Transverse colon (tissue), 4 donors: ENCODE results near the gene TMEM250. TPM values are rescaled to one million over a fixed set of nuclear protein-coding genes. Genes with fewer than 3 reads are reported as not detected.

Source experiments
- DNase-seq: peaks from one replicate; pipeline ENCODE4 v3.0.0-alpha.2; 2019
- H3K27ac ChIP-seq, 4 donors: fragments of 200-600 bp; sonication (generic); 2 replicates each; pipeline ENCODE4 v1.5.1; 2016 to 2018; ENCODE audit warnings: inconsistent platforms in 4 of 4
- H3K27me3 ChIP-seq: fragments of 200-600 bp; sonication (generic); 2 replicates; pipeline ENCODE4 v1.5.1; 2017; ENCODE audit warnings: inconsistent platforms
- H3K36me3 ChIP-seq, 4 donors: fragments of 200-600 bp; sonication (generic); 2 replicates each; pipeline ENCODE4 v1.5.1; 2017 to 2019; ENCODE audit warnings: inconsistent platforms in 4 of 4
- H3K4me1 ChIP-seq, 4 donors: fragments of 200-600 bp; sonication (generic); 2 replicates each; pipeline ENCODE4 v1.5.1; 2017 to 2020; ENCODE audit warnings: inconsistent platforms in 4 of 4
- H3K4me3 ChIP-seq, 4 donors: fragments of 200-600 bp; sonication (generic); 1 replicate in 1 of 4; 2 replicates in 3 of 4; pipeline versions ENCODE4 v1.5.1 to v1.6.1; 2017 to 2019; ENCODE audit warnings: inconsistent platforms in 4 of 4
- H3K9me3 ChIP-seq, 2 donors: fragments of 200-600 bp; sonication (generic); 2 replicates each; pipeline ENCODE4 v1.5.1; 2017 to 2019; ENCODE audit warnings: inconsistent platforms in 2 of 2
- EP300 ChIP-seq: sonication (generic); formaldehyde crosslinking; IDR thresholded peaks from one replicate; pipeline ENCODE4 v1.6.1; 2017; ENCODE audit warnings: antibody characterized with exemption, low read depth
- POLR2A ChIP-seq: fragments of 450-650 bp; IDR thresholded peaks from one replicate; pipeline ENCODE4 v1.6.1; 2016; ENCODE audit warnings: antibody characterized with exemption, mild to moderate bottlenecking, moderate library complexity
- POLR2AphosphoS5 ChIP-seq, 3 donors: sonication (generic); formaldehyde crosslinking; IDR thresholded peaks; one replicate each; pipeline ENCODE4 v1.6.1; 2016; ENCODE audit warnings: antibody characterized with exemption in 3 of 3
- WGBS, 2 donors: methylation state at CpG; one replicate each; pipeline ENCODE4 v1.1.5; 2018; ENCODE audit warnings: low coverage in 1 of 2; 5-methylcytosine and 5-hydroxymethylcytosine counted together
- in situ Hi-C, 4 donors: fragments of 200-750 bp; cut with MboI; loops; one replicate each; pipeline versions ENCODE4 v1.15.0 to v1.15.1; 2017; ENCODE audit warnings: low sequenced_read_pairs in 3 of 4, low pct_ligation_motif_present in 1 of 4, low pct_unique_long_range_greater_than_20kb in 1 of 4
- intact Hi-C: fragments of 100-400 bp; cut with DNase I; formaldehyde crosslinking; loops from one replicate; pipeline ENCODE4 v1.15.1; 2023; ENCODE audit warnings: low total_unique reads
- total RNA-seq, 4 donors: library from RNA; depleted of rRNA; stranded (reverse); fragments of >200 nt; gene quantifications; one replicate each; pipeline ENCODE4 v1.1.0, GENCODE V29; 2016
- TF ChIP-seq, protein P1 (sequence below), 5 experiments: fragments of 200-600 bp in 3 of 5; fragments of 450-650 bp in 2 of 5; sonication (generic) in 3 of 5; IDR thresholded peaks; 1 replicate in 2 of 5; 2 replicates in 3 of 5; pipeline ENCODE4 v1.5.1; 2016 to 2017; ENCODE audit warnings: antibody characterized with exemption in 5 of 5, inconsistent platforms in 3 of 5, mild to moderate bottlenecking in 2 of 5, moderate library complexity in 1 of 5

The TMEM250 gene
- total RNA-seq, 4 donors from 2014 or later: 50.3 to 187 (median 86.6) TPM

DNA sequence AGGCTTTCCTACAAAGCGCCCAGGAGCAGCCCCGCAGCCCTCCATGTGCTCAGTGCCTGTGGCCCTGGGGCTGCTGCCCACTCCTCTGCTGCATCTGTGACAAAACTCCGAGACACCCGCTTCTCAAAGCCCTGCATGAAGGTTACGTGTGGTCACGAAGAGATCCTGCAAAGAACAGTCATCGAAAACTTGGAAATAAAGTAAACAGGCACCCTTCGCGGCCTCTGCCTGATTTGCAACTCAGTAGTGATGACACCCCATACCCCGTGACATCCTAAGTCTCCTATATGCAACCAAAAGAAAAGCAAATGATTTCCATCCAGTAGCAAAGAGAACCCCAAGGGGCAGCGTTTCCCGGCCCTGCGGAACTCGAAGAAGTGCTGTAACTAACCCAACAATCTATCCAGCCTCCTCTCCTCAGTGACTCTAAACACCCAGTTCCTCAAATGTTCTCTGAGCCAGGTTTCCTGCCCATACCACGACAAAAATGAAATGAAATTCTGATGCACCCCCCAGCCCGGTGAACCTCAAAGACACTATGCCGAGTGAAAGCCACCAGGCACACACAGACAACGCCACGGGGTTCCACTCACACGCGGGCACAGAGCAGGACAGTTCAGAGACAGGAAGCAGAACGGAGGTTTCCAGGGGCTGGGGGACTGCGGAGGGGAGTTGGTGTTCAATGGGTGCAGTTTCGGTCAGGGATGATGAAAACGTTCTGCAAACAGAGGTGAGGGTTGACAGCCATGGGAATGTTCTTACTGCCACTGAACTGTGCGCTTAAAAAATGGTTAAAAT, 42.6 kb downstream of the TMEM250 start:
- peaks cover 9 to 23% (median 15%) of the 10 kb centered on the region in 4 donors for H3K4me1 ChIP-seq

DNA sequence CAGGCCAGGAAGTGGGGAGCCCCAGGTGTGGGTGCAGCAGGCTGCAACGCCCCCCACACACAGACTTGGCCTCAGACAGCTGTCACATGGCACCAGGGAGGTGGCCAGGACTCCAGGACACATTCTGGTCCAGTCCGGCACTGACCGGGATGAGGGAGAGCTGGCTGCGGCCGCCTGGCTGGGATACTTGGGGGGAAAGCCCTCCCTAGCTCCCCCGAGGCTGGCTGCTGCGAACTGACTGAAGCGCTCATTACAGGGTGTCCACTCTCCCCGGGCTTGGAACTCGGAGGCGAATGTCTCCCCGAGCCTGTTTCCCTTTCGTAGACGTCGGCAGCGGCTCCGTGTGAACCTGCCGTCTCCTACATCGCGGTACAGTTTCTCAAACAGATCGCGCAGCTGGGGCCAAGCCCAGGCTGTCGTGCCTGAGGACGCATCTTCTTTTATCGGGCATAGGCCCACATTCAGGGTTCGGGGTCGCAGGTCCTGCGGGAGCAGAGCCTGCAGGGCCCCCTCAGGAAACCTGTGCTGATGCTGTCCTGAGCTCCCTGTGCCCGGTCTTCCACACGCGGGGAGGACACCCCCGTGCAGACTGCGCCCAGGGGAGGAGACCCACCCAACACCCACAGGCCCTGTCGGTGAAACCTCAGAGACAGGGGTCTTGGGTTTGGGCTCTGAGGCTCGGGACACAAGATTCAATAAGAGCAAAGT, 43.4 kb downstream of the TMEM250 start:
- in situ Hi-C loops: no loop called here
- no peak for TF ChIP-seq EP300
- no peak for TF ChIP-seq POLR2AphosphoS5 (IDR thresholded peaks at IDR 0.05)
- TF ChIP-seq, protein P1, sequence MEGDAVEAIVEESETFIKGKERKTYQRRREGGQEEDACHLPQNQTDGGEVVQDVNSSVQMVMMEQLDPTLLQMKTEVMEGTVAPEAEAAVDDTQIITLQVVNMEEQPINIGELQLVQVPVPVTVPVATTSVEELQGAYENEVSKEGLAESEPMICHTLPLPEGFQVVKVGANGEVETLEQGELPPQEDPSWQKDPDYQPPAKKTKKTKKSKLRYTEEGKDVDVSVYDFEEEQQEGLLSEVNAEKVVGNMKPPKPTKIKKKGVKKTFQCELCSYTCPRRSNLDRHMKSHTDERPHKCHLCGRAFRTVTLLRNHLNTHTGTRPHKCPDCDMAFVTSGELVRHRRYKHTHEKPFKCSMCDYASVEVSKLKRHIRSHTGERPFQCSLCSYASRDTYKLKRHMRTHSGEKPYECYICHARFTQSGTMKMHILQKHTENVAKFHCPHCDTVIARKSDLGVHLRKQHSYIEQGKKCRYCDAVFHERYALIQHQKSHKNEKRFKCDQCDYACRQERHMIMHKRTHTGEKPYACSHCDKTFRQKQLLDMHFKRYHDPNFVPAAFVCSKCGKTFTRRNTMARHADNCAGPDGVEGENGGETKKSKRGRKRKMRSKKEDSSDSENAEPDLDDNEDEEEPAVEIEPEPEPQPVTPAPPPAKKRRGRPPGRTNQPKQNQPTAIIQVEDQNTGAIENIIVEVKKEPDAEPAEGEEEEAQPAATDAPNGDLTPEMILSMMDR (IDR thresholded peaks at IDR 0.05): no peak
- TF ChIP-seq POLR2A: no peak
- WGBS, 2 donors: 93% methylated on average over 32 of the region's 35 CpGs; no CpG with 5 or more reads in 1 of the 2 donors
- no peak for DNase-seq
- Histone ChIP-seq H3K27ac (no peak overlapping the region), H3K27me3 (no peaks in the 10 kb centered on the region), H3K4me3 (no peak overlapping the region), H3K4me1 (peaks cover 9 to 17% (median 13%) of the 10 kb centered on the region in 4 donors), H3K36me3 (no peaks in the 10 kb centered on the region), H3K9me3 (no peaks in the 10 kb centered on the region)
- intact Hi-C loops: no loop called here

More for the DNA sequence above, 42.6 kb downstream of the TMEM250 start:
- WGBS, 2 donors: 77 to 90% methylated on average over 3 to 26 of the region's 26 CpGs
- DNase-seq: no peak
- Histone ChIP-seq H3K9me3 (no peaks in the 10 kb centered on the region), H3K27me3 (no peaks in the 10 kb centered on the region), H3K27ac (no peak overlapping the region), H3K36me3 (no peaks in the 10 kb centered on the region), H3K4me3 (no peak overlapping the region)
- in situ Hi-C loops: no loop called here
- intact Hi-C loops: no loop called here
- no peak for TF ChIP-seq EP300
- TF ChIP-seq POLR2AphosphoS5 (IDR thresholded peaks at IDR 0.05): no peak
- no peak for TF ChIP-seq POLR2A
- TF ChIP-seq, protein P1 (IDR thresholded peaks at IDR 0.05): no peak

DNA sequence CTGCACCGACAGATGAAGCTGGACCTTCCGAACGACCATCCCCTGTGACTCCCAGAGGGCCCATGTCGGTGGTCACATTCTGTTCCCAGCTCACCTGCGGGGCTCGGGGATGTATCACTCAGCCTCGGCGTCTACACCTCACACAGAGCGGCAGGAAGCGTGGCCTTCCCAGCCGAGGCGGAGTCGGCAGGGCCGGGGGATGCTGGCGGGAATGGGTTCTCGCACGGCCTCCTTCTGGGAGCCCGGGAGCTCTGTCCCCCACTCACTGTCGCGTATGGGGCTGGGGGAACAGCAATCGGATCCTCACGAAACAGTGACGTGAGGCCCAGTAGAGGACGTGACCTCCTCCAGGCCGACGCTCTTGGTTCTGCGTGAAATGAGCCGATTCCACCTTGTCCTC, 44.0 kb downstream of the TMEM250 start:
- H3K9me3 ChIP-seq: no peaks in the 10 kb centered on the region
- in situ Hi-C loops (no loop called here), intact Hi-C loops (no loop called here)
- H3K27me3 ChIP-seq: no peaks in the 10 kb centered on the region
- DNase-seq: no peak
- no peak overlapping the region for H3K4me3 ChIP-seq
- no peaks in the 10 kb centered on the region for H3K36me3 ChIP-seq
- 89 to 100% methylated on average over 1 to 28 of the region's 28 CpGs for WGBS, 2 donors
- TF ChIP-seq, protein P1 (IDR thresholded peaks at IDR 0.05): no peak
- H3K27ac ChIP-seq: no peak overlapping the region
- H3K4me1 ChIP-seq: peaks cover 4 to 12% (median 7%) of the 10 kb centered on the region in 4 donors

Other genes with a start within 250 kb of the TMEM250 start
- gene CAMSAP1, start 211.3 kb downstream of the TMEM250 start, total RNA-seq: 10 to 100 TPM; 17.3 to 88.0 (median 23.8) TPM
- 10 to 100 TPM; 42.6 to 91.9 (median 62.9) TPM for gene UBAC1, start 157.5 kb downstream of the TMEM250 start, total RNA-seq
- 10 to 100 TPM; 22.2 to 64.3 (median 26.5) TPM for gene NACC2, start 23.6 kb downstream of the TMEM250 start, total RNA-seq
- gene LHX3, start 86.3 kb upstream of the TMEM250 start, total RNA-seq: not detected
- 10 to 100 TPM in 1 of 4 donors, 1 to 10 TPM in 3; 3.7 to 18.1 (median 4.8) TPM for gene QSOX2, start 126.9 kb upstream of the TMEM250 start, total RNA-seq
- gene CCDC187, start 185.2 kb upstream of the TMEM250 start, total RNA-seq: 1 to 10 TPM in 1 of 4 donors, under 1 TPM in 2, not detected in 1; 0.40 to 1.1 (median 0.41) TPM
- gene GPSM1, start 208.7 kb upstream of the TMEM250 start, total RNA-seq: 1 to 10 TPM; 2.3 to 8.6 (median 7.0) TPM
- 10 to 100 TPM in 2 of 4 donors, 1 to 10 TPM in 2; 6.7 to 17.3 (median 10.4) TPM for gene DNLZ, start 244.9 kb upstream of the TMEM250 start, total RNA-seq